ENCODE measurements around the gene SH2D3C.

The SH2D3C gene

GRCh38 chr9:127803507-127804352 is 25.3 kb upstream of the SH2D3C start:
- H3K4me3 ChIP-seq (ENCODE audit: low read depth, low read length), result peak overlapping the region; percentile 77
- peaks cover 4 to 36% of the 10 kb centered on the region in 2 experiments; a peak in 2 of 3 replicates for H3K36me3 ChIP-seq (ENCODE audit: control insufficient read depth in 2 of 2, insufficient read depth in 1 of 2, low read length in 2 of 2)
- peak overlapping the region; percentile 79 for H3K27ac ChIP-seq (ENCODE audit: extremely low read depth, low read depth, low read length)
- no peaks in the 10 kb centered on the region for H3K9me3 ChIP-seq (ENCODE audit: control insufficient read depth, insufficient read depth, low read depth, low read length)
- TF ChIP-seq ZNF175 (tag by site-specific recombination; IDR thresholded peaks at IDR 0.05) (no peak), ZNF16 (tag by site-specific recombination; IDR thresholded peaks at IDR 0.05; ENCODE audit: low read depth) (no peak), SCRT2 (tag by site-specific recombination; IDR thresholded peaks at IDR 0.05) (no peak), REST (tag by site-specific recombination; IDR thresholded peaks at IDR 0.05) (no peak), FEZF1 (tag by site-specific recombination; IDR thresholded peaks at IDR 0.05) (no peak), ZNF768 (tag by site-specific recombination; IDR thresholded peaks at IDR 0.05) (no peak), ZNF155 (tag by site-specific recombination; IDR thresholded peaks at IDR 0.05) (no peak), ZNF585B (tag by site-specific recombination; IDR thresholded peaks at IDR 0.05) (no peak), ZNF292 (tag by site-specific recombination; IDR thresholded peaks at IDR 0.05; ENCODE audit: borderline replicate concordance, low read depth) (no peak), ZNF223 (tag by site-specific recombination; IDR thresholded peaks at IDR 0.05) (no peak), ZNF843 (tag by site-specific recombination; IDR thresholded peaks at IDR 0.05) (no peak), ZNF423 (tag by site-specific recombination; IDR thresholded peaks at IDR 0.05) (no peak), PRDM1 (tag by site-specific recombination; IDR thresholded peaks at IDR 0.05) (no peak), ZNF501 (tag by site-specific recombination; IDR thresholded peaks at IDR 0.05) (no peak), ZFP69B (tag by site-specific recombination; IDR thresholded peaks at IDR 0.05) (no peak)
- ChIA-PET CTCF (interaction anchor here (0.7 to 1.8 kb wide), 3 partner anchors 66 to 117 kb away, joined by 3 to 9 read pairs (median 3); no protein-coding TSS in a partner anchor), POLR2A (interaction anchor here (0.6 to 2.8 kb wide), 6 partner anchors 11 to 60 kb away, joined by 3 to 28 read pairs (median 3); no protein-coding TSS in a partner anchor)
- peaks cover 6% of the 10 kb centered on the region; the same call in 1 of the 2 replicates for H3K4me1 ChIP-seq (ENCODE audit: control insufficient read depth, insufficient read depth, low read length)

GRCh38 chr9:127802576-127803443 is 24.3 kb upstream of the SH2D3C start, which contains the start of gene FPGS:
TSS of gene FPGS (plus strand) at chr9:127802882. CDS start at chr9:127802925, 43 bp downstream.
- ChIA-PET CTCF (interaction anchor here (0.7 to 0.9 kb wide), 4 partner anchors 11 to 315 kb away, joined by 3 to 6 read pairs (median 4); no protein-coding TSS in a partner anchor), POLR2A (interaction anchor here (0.6 to 2.8 kb wide), 8 partner anchors 10 to 243 kb away, joined by 3 to 28 read pairs (median 3); partner anchors contain the start of genes CDK9 and ST6GALNAC4)
- Histone ChIP-seq H3K4me3 (ENCODE audit: low read depth, low read length) (peak within 1 kb of the TSS; percentile 77), H3K36me3 (ENCODE audit: control insufficient read depth in 2 of 2, insufficient read depth in 1 of 2, low read length in 2 of 2) (peaks cover 4 to 27% of the 10 kb centered on the region in 2 experiments; a peak in 2 of 3 replicates), H3K27ac (ENCODE audit: extremely low read depth, low read depth, low read length) (peak within 1 kb of the TSS; percentile 79), H3K9me3 (ENCODE audit: control insufficient read depth, insufficient read depth, low read depth, low read length) (no peaks in the 10 kb centered on the region), H3K4me1 (ENCODE audit: control insufficient read depth, insufficient read depth, low read length) (peaks cover 6% of the 10 kb centered on the region; the same call in 1 of the 2 replicates)
- TF ChIP-seq ZNF558 (tag by site-specific recombination; IDR thresholded peaks at IDR 0.05) (no peak), ZBTB21 (tag by site-specific recombination; IDR thresholded peaks at IDR 0.05) (no peak), ZNF112 (tag by site-specific recombination; IDR thresholded peaks at IDR 0.05) (no peak), PRDM6 (tag by site-specific recombination; IDR thresholded peaks at IDR 0.05) (no peak), OSR2 (tag by site-specific recombination; IDR thresholded peaks at IDR 0.05) (peak; percentile 54), KLF17 (tag by site-specific recombination; IDR thresholded peaks at IDR 0.05) (no peak), ZNF416 (tag by site-specific recombination; IDR thresholded peaks at IDR 0.05) (no peak), SP2 (tag by site-specific recombination; IDR thresholded peaks at IDR 0.05) (peak; percentile 63), ZNF548 (tag by site-specific recombination; IDR thresholded peaks at IDR 0.05) (no peak), FEZF1 (tag by site-specific recombination; IDR thresholded peaks at IDR 0.05) (no peak), PATZ1 (tag by site-specific recombination; IDR thresholded peaks at IDR 0.05) (peak; percentile 60), ZNF501 (tag by site-specific recombination; IDR thresholded peaks at IDR 0.05) (no peak)

Measured in HEK293 (cell line).